WI38 (cell line): Measurements from ENCODE around the gene NLRP1.

Experiments
- H3K4me3 ChIP-seq: 2 replicates; pipeline ENCODE4 v1.5.1; 2011; ENCODE audit warnings: low read depth, mild to moderate bottlenecking, control low read depth, low read length
- TF ChIP-seq, protein P1 (sequence below): IDR thresholded peaks from 2 replicates; pipeline ENCODE4 v1.5.1; 2012; ENCODE audit warnings: low read depth, mild to moderate bottlenecking, control low read depth, low read length

Gene NLRP1

DNA sequence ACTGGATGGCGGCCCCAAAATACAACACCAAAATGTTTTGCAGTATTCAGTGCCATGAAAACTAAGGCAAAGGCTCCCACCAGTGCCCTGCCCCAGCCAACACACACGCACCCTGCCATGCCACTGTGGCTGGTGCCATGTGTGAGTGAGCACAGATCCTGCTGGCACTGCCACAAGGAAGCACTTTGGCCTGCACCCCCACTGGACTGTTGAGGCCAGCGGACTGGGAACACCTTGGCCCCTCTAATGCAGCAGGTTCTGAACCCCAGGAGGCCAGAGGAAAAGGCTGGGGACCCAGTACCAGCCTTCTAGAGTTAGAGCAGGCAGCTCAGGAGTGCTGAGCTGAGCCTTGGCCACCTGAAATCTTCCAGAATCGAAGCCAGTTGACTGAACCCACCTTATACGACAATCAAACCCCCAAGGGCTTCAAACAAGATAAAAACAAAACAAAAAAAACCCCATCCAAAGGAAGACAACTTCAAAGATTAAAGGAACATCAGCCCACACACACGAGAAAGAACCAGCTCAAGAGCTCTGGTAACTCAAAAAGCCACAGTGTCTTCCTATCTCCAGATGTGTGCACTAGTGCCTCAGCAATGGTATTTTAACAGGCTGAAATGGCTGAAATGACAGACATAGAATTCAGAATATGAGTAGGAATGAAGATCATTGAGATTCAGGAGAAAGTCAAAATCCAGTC is 21.5 kb downstream of the NLRP1 start:
- TF ChIP-seq, protein P1, sequence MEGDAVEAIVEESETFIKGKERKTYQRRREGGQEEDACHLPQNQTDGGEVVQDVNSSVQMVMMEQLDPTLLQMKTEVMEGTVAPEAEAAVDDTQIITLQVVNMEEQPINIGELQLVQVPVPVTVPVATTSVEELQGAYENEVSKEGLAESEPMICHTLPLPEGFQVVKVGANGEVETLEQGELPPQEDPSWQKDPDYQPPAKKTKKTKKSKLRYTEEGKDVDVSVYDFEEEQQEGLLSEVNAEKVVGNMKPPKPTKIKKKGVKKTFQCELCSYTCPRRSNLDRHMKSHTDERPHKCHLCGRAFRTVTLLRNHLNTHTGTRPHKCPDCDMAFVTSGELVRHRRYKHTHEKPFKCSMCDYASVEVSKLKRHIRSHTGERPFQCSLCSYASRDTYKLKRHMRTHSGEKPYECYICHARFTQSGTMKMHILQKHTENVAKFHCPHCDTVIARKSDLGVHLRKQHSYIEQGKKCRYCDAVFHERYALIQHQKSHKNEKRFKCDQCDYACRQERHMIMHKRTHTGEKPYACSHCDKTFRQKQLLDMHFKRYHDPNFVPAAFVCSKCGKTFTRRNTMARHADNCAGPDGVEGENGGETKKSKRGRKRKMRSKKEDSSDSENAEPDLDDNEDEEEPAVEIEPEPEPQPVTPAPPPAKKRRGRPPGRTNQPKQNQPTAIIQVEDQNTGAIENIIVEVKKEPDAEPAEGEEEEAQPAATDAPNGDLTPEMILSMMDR, result no peak
- no peak overlapping the region for H3K4me3 ChIP-seq

DNA sequence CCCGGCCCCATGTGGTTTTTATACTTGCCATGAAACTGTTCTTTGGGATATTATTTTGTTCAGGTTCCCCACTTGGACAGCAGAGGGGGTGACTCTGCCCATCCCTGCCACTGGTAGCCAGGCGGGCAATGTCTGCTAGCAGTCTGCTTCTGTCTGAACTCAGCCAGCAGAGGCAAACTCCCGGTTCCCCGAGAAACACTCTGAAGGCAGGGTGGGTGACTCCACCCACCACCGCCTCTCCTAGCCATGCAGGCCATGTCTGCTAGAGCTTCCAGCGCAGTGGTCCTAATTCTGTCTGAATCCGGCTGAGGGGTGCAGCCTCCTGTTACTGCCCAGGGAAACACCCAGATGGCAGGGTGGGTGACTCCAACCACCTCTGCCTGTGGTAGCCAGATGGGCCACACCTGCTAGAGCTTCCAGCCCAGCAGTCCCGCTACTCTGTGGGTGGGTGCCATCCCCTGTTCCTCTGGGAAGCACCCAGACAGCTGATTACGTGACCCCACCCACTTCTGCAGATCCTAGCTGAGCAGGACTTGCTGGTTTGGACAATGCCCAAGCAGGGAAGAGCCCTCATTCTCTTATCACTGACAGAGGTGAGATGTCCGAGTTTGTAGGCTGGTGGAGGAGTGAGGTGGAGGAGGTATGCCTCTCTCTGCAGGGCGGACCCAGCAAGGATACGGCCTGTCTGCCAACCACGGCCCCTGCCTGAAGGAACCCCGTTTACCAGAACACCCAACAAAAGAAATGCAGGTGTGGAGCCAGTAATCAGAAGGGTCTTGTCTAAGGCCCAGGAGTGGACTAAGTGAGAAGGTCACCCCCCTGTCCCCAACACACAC is 22.4 kb downstream of the NLRP1 start:
- TF ChIP-seq, protein P1, result no peak
- H3K4me3 ChIP-seq, result no peak overlapping the region

DNA sequence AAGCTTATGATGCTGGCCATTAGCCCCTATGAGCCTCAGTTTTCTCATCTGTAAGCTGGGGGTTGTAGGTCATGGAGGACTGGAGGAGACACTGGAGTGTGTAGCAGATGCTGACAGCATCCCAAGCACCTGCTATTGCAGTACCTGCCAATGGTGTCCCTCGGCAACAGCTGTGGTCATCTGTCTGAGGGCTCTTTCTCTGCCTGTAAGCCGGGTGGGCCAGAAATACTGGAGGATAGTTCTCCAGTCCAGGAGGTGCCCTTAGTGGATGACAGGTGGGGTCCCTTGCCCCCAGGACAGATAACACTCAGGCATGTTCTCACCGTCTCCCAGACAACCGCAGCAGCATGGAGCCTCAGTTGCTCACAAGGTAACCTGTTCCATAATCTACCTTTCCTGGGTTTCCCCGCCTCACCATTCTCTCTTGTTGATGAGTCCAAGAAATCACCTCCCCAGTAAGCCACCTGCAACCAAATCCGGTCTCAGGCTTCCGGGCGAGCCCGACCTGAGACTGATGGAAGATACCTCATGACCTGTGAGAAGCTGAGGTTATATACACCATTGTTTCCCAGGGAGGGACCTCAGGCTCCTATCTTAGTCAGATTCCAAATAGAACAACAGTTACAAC is 23.8 kb downstream of the NLRP1 start:
- TF ChIP-seq, protein P1, result no peak
- H3K4me3 ChIP-seq, result no peak overlapping the region

DNA sequence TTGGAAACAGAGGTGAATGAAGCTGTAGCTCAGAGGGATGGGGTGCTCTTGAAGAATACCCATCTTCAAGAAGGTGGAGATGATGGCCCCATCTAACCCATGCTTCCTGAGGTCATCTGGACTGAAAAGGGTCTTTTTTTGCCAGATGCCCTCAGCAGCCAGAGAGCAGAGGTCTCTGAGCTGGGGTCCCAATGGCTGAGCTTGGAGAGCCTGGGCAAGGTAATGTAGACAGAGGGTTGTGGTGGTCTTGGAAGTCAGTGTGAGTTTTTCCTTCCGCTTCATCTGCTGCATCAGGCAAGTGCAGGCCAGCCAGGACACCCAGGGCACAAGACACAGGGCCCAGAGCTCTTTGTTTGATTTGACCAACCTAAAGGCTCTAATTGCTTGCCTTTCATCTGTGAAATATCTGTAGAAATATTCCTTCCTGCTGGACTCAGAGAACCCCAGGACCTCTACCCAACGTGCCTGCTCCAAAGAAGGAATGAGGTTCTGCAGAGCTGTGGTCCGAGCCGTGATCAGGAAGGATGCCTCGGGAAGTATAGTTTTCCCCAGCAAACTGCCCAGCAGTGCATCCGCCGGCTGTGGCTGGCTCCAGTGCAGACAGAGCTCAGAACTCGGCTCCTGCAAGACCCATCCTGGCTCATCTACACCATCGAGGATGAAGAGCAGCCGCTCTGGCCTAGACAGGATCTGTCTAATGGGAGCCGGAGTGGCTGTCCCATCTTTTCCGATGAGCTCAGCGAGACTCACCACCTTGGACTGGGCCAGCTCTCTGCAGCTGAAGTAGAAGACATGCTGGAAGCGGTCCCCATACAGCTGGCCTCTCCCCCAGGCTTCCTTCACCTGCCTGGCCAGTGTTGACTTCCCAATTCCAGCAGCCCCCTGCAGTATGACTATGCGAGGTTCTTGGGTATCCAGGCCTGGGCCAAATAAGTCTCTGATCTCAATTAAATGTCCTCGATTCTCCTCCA is 25.2 kb downstream of the NLRP1 start:
- TF ChIP-seq, protein P1, result no peak
- H3K4me3 ChIP-seq, result no peak overlapping the region

DNA sequence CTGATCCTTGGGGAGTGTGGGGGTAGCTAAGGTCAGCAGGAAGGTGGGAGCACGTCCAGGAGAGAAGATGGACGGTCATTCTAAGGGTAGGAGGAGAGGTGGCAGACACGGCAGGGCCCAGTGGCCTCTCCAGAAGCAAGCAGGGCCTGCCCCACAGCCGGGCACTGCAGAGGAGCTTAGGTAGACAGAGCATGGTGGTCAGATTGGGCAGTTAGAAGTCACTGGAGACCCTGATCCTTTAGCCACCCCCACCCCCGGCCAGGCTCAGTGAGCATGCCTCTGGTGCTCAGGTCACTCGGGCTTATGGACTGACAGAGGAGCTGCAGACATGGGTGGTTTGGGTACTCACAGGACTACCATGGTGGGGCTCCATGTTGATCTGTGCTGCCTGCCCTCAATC is 26.3 kb downstream of the NLRP1 start:
- TF ChIP-seq, protein P1, result no peak
- no peak overlapping the region for H3K4me3 ChIP-seq

DNA sequence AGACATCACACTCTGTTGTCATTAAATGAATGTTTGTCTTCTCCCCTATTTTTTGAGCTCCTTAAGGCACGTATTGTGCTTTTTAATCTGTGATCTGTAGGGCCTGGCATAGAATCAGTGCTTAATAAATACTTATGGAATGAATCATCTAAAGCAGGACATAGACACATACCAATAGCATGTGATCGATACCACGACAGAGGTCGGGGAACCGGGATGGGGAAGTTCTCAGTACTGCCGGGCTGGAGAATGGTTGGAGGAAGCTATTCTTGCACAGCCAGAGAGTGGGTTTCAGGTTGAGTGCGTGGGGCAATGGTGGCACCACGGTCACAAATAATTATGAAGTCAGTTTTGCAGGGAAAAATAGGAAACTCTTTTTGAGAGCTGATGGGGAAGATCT is 26.8 kb downstream of the NLRP1 start:
- H3K4me3 ChIP-seq, result no peak overlapping the region
- TF ChIP-seq, protein P1, result no peak
